Measurements from ENCODE around the gene RHOT2.

The RHOT2 gene

GRCh38 chr16:666572-666971 lies 1.4 kb upstream of the RHOT2 start:
- no peak for DNase-seq
- intact Hi-C loops (cut with DNase I) = no loop called here

GRCh38 chr16:667113-667779 lies 686 bp upstream of the RHOT2 start:
- intact Hi-C loops (cut with DNase I) = no loop called here
- no peak for DNase-seq

- DNase-seq = no peak
- intact Hi-C loops (cut with DNase I) = no loop called here
Measured at GRCh38 chr16:668519-669171, 713 bp downstream of the RHOT2 start.

GRCh38 chr16:669666-670065 lies 1.7 kb downstream of the RHOT2 start:
- intact Hi-C loops (cut with DNase I) = no loop called here
- no peak for DNase-seq

- no peak for DNase-seq
- intact Hi-C loops (cut with DNase I) = no loop called here
Measured at GRCh38 chr16:670485-671352, 2.8 kb downstream of the RHOT2 start.

GRCh38 chr16:671353-672131 lies 3.6 kb downstream of the RHOT2 start:
- intact Hi-C loops (cut with DNase I) = no loop called here
- DNase-seq = no peak

GRCh38 chr16:672371-672770 lies 4.4 kb downstream of the RHOT2 start:
- intact Hi-C loops (cut with DNase I) = no loop called here
- DNase-seq = no peak

GRCh38 chr16:672851-673250 lies 4.9 kb downstream of the RHOT2 start:
- intact Hi-C loops (cut with DNase I) = no loop called here
- DNase-seq = no peak

GRCh38 chr16:673399-673991 lies 5.6 kb downstream of the RHOT2 start:
- DNase-seq = no peak
- intact Hi-C loops (cut with DNase I) = no loop called here

GRCh38 chr16:674214-674881 lies 6.4 kb downstream of the RHOT2 start:
- intact Hi-C loops (cut with DNase I) = no loop called here
- no peak for DNase-seq

- intact Hi-C loops (cut with DNase I) = no loop called here
- peak in 9 of 10 donors; percentile 45 to 94 (median 60) for DNase-seq
Measured at GRCh38 chr16:674968-675883, 7.3 kb downstream of the RHOT2 start, which contains the start of gene RHBDL1. TSS of gene RHBDL1 (plus strand) at chr16:675671. CDS start at chr16:675791, 120 bp downstream.

- DNase-seq = no peak
- intact Hi-C loops (cut with DNase I) = no loop called here
Measured at GRCh38 chr16:675884-676564, 8.1 kb downstream of the RHOT2 start.

- no peak for DNase-seq
Measured at GRCh38 chr16:676565-676902, 8.6 kb downstream of the RHOT2 start.

GRCh38 chr16:676913-677312 lies 9.0 kb downstream of the RHOT2 start:
- DNase-seq = peak in 1 of 10 donors; percentile 69

More at GRCh38 chr16:676565-676902, 8.6 kb downstream of the RHOT2 start:
- intact Hi-C loops (cut with DNase I) = no loop called here

GRCh38 chr16:677316-678190 lies 9.6 kb downstream of the RHOT2 start:
- intact Hi-C loops (cut with DNase I) = no loop called here
- DNase-seq = no peak

More at GRCh38 chr16:676913-677312, 9.0 kb downstream of the RHOT2 start:
- intact Hi-C loops (cut with DNase I) = no loop called here

- no peak for DNase-seq
Measured at GRCh38 chr16:678209-678857, 10.4 kb downstream of the RHOT2 start.

More at GRCh38 chr16:678209-678857, 10.4 kb downstream of the RHOT2 start:
- intact Hi-C loops (cut with DNase I) = no loop called here

Data from posterior cingulate gyrus (tissue), 11 donors.